SK-N-SH (cell line): ENCODE measurements around the gene ZNF438.

Source experiments
- CTCF ChIP-seq: fragments of 200-600 bp; sonication (generic); IDR thresholded peaks from 2 replicates; pipeline ENCODE4 v1.6.1; 2017; ENCODE audit warnings: antibody characterized with exemption, mild to moderate bottlenecking, moderate library complexity
- GABPA ChIP-seq: IDR thresholded peaks from 2 replicates; pipeline ENCODE4 v1.4.0; 2012; ENCODE audit warnings: low read depth, mild to moderate bottlenecking
- RAD21 ChIP-seq: IDR thresholded peaks from 2 replicates; pipeline ENCODE4 v1.6.1; 2012; ENCODE audit warnings: mild to moderate bottlenecking, low read length
- RCOR1 ChIP-seq: fragments of 150-350 bp; IDR thresholded peaks from 2 replicates; pipeline ENCODE4 v1.6.1; 2017; ENCODE audit warnings: antibody characterized with exemption, low read length
- RFX5 ChIP-seq: IDR thresholded peaks from 2 replicates; pipeline ENCODE4 v1.6.1; 2012; ENCODE audit warnings: mild to moderate bottlenecking, improper control_type of control experiment, low read length
- SMC3 ChIP-seq: IDR thresholded peaks from 2 replicates; pipeline ENCODE4 v1.6.1; 2012; ENCODE audit warnings: low read depth, low read length, improper control_type of control experiment
- TEAD4 ChIP-seq: IDR thresholded peaks from 2 replicates; pipeline ENCODE4 v1.4.0; 2012; ENCODE audit warnings: mild to moderate bottlenecking, borderline replicate concordance; ENCODE audit not compliant: insufficient read depth

GRCh38 chr10:30857803-30858202 lies 173.9 kb downstream of the ZNF438 start:
- no peak for TF ChIP-seq RCOR1
- TF ChIP-seq TEAD4 = no peak
- TF ChIP-seq RAD21 = no peak
- no peak for TF ChIP-seq CTCF
- TF ChIP-seq GABPA = no peak
- TF ChIP-seq SMC3 = no peak
- TF ChIP-seq RFX5 = no peak
